ENCODE measurements around the gene LMO7.

- TF ChIP-seq YY1 (IDR thresholded peaks at IDR 0.05; ENCODE audit: insufficient read depth, insufficient read length), result no peak
- TF ChIP-seq ZNF274 (IDR thresholded peaks at IDR 0.05; ENCODE audit: low read depth, low read length), result no peak
Measured at GRCh38 chr13:75776550-75776949, 140.4 kb downstream of the LMO7 start.

Data from NT2/D1 (cell line).